ENCODE measurements around the gene IGSF22.

IGSF22 gene

DNA sequence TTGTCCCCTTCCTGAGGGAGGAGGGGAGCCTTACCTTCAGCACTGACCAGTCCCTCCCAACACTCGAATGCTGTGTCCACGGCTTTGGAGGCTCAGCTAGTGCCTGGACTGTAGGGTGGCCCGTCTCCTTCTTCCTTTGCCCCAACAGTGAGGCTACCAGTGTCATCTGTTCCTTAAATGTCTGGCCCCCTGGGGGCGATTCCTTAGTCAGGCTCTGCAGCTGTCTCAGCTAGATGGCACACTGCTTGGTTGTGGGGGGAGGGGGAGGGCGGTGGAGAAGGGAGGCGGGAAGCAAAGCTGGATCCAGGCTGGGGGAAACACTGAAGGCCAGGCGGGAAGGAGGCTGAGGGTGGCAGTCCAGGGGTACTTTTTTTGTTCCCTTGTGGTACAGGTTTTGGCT is at the start of gene IGSF22:
TSS of gene IGSF22 (minus strand) at position 149 of the 400 bp plus-strand sequence. CDS start 1,952 bp downstream, outside the sequence.
- no peak for DNase-seq (ENCODE audit: low read depth in 2 of 2)

GRCh38 chr11:18774801-18775200 is 48.8 kb upstream of the IGSF22 start:
- DNase-seq (ENCODE audit: low read depth in 2 of 2): no peak

GRCh38 chr11:18773681-18774080 is 47.7 kb upstream of the IGSF22 start:
- DNase-seq (ENCODE audit: low read depth in 2 of 2): no peak

- DNase-seq (ENCODE audit: low read depth in 2 of 2): no peak
Observed at GRCh38 chr11:18773104-18773503, 47.1 kb upstream of the IGSF22 start.

DNA sequence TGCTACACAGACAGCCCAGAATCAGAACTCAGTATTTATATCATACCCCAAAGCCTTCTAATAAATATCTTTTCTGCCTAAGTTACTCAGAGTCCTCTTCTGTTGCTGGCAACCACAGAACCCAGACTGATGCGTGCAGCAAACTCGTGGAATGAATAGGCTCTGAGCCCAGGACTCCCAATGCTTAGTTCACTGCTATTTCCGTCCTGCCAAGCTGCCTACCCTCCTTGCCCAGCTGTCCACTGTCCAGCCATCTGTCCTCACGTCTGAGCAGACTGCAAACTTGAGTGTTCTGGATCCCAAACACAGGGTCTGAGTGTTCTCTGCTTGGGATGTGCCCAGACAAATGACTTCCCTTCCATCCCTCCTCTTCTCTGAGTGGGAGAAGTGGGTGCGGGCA is 46.2 kb upstream of the IGSF22 start:
- DNase-seq (ENCODE audit: low read depth in 2 of 2): no peak

- DNase-seq (ENCODE audit: low read depth in 2 of 2): no peak
Observed at GRCh38 chr11:18771266-18772035, 45.5 kb upstream of the IGSF22 start.

- no peak for DNase-seq (ENCODE audit: low read depth in 2 of 2)
Observed at GRCh38 chr11:18770479-18771125, 44.6 kb upstream of the IGSF22 start.

DNA sequence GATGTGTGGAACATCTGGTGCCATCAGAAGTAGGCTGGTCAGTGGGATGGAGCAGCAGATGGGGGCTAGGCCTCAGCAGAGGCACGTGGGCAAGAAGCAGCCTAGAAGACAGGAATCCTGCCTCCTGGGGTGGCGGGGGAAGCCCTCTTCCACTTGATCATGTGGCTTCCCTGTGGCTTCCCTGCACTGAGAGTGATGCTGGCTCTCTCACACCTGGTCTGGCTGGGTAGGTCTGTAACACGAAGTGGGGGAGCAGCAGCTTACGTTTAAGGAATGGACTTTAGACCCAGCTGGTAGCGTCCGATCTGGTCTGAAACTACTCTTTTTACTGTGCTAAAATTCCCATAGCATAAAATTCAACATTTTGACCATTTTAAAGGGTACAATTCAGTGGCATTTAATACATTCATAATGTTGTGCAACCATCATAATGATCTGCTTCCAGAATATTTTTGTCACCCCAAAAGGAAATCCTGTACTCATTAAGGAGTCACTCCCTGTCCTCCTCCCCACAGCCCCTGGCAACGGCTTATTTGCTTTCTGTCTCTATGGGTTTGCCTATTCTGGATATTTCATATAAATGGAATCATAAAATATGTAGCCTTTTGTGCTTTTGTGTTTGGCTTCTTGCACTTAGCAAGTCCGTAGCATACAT is 43.9 kb upstream of the IGSF22 start:
- no peak for DNase-seq (ENCODE audit: low read depth in 2 of 2)

GRCh38 chr11:18768978-18769377 is 43.0 kb upstream of the IGSF22 start:
- DNase-seq (ENCODE audit: low read depth in 2 of 2): no peak

- no peak for DNase-seq (ENCODE audit: low read depth in 2 of 2)
Observed at GRCh38 chr11:18768472-18768901, 42.5 kb upstream of the IGSF22 start.

- DNase-seq (ENCODE audit: low read depth in 2 of 2): no peak
Observed at GRCh38 chr11:18766015-18766414, 40.0 kb upstream of the IGSF22 start.

- DNase-seq (ENCODE audit: low read depth in 2 of 2): no peak
Observed at GRCh38 chr11:18765554-18765953, 39.6 kb upstream of the IGSF22 start.

DNA sequence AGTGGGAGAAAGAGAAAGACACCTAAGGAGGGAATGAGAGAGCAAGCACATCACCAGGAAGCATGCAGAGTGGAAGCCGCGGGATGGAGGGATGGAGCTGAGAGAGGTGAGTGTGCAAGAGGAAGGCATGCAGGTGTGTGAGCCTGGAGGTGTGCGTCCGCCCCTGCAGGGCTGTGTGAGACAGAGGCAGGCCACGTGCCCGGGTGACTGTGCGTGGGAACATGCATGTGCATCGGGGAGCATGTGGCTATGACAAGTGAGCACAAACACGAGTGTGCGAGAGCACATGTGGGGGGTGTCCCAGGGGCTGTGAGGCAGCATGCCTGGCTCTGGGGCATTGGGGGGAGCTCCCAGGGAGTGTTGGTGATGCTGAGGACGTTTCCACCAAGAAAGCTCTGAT is 35.8 kb upstream of the IGSF22 start:
- DNase-seq (ENCODE audit: low read depth in 2 of 2): no peak

DNA sequence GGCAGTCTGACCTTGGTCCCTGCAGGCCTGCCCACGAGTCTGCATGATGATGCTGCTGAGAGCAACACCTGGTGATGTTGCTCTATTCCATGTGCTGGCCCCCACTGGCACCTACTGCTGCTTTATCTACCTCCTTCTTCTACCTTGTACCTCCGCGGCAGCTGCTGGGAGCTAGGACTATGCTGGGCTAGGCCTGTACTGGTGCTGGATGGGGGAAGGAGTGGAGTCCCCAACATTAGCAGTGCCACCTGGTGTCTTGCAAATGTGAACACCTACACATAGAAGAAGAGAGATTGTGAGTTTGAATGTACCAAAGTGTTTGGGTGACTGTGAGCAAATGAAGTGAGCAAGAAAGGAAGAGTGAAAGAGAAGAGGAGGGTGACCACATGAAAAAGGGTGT is 35.2 kb upstream of the IGSF22 start:
- DNase-seq (ENCODE audit: low read depth in 2 of 2): no peak

DNA sequence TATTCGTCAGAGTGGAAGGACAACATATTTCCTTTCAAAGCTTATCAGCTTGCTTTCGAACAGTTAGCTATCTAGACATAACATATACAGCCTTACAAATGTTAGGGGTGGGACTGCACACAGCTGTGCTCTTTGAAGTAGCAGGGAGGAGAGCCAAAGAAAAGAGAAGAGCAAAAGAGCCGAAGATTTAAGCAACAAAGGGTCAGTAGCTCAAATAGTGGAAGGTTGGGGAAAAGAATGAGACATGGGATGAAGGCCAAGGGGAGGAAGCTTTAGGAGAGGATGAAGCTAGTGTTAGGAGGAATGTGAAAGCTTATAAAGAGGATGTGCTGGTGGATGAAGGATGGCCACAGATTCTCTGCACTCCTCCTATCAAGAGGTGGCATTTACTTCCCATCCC is 31.8 kb upstream of the IGSF22 start:
- no peak for DNase-seq (ENCODE audit: low read depth in 2 of 2)

- no peak for DNase-seq (ENCODE audit: low read depth in 2 of 2)
Observed at GRCh38 chr11:18756889-18757288, 30.9 kb upstream of the IGSF22 start.

GRCh38 chr11:18754308-18754707 is 28.3 kb upstream of the IGSF22 start:
- no peak for DNase-seq (ENCODE audit: low read depth in 2 of 2)

GRCh38 chr11:18752502-18752901 is 26.5 kb upstream of the IGSF22 start:
- DNase-seq (ENCODE audit: low read depth in 2 of 2): no peak

DNA sequence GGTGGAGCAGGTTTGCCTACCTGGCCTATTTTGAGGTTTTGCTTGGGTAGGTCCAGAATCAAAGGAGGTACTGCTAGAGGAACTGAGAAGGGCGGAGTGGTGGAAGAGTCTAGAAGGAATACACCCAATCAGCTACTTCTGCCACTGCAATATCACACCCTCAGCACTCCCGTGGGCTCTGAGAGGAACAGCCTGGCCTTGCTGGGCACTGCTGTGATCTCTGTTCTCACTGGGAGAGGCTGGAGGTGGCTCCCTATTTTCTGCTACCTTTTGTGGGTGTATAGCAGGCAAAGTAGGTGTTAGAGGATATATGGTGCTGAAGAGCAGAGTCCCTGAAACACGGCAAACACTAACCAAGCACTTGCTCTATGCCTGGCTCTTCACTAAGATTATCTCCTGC is 25.0 kb upstream of the IGSF22 start:
- DNase-seq (ENCODE audit: low read depth in 2 of 2): no peak

GRCh38 chr11:18749681-18750319 is 23.8 kb upstream of the IGSF22 start:
- DNase-seq (ENCODE audit: low read depth in 2 of 2): no peak

GRCh38 chr11:18748766-18749365 is 22.9 kb upstream of the IGSF22 start:
- no peak for DNase-seq (ENCODE audit: low read depth in 2 of 2)

- no peak for DNase-seq (ENCODE audit: low read depth in 2 of 2)
Observed at GRCh38 chr11:18745251-18745650, 19.3 kb upstream of the IGSF22 start.

All from stimulated activated CD8-positive, alpha-beta memory T cell treated with anti-CD3 and anti-CD28 coated beads, Interleukin-2, amount 100 ng/mL, for 48 hours (primary cell).